SK-N-SH (cell line): ENCODE results near the gene OTOG. TPM values are rescaled to one million over a fixed set of nuclear protein-coding genes. Genes with fewer than 3 reads are reported as not detected.

Experiments used
- CTCF ChIA-PET: fragments of 300-600, 350-600 bp; formaldehyde crosslinking; extraction: SDS; loops from one replicate; lab custom pipeline; 2021; lab: Yijun Ruan, JAX
- POLR2A ChIA-PET: fragments of 350-600 bp; sonication (Branson Sonifier 250); formaldehyde crosslinking; extraction: SDS; loops from one replicate; lab custom pipeline; 2020; ENCODE audit warnings: antibody characterized with exemption, inconsistent platforms; lab: Yijun Ruan, JAX
- DNase-seq: peaks from one replicate; pipeline ENCODE4 v3.0.0; 2012
- H2AFZ ChIP-seq: fragments of 200-600 bp; sonication (generic); 2 replicates; pipeline ENCODE4 v1.8.1; 2016; ENCODE audit warnings: antibody characterized with exemption, mild to moderate bottlenecking, low read depth
- H3F3A ChIP-seq: fragments of 200-600 bp; sonication (generic); replicated peaks from 2 replicates; pipeline ENCODE3; 2016; ENCODE audit warnings: antibody characterized with exemption, mild to moderate bottlenecking; ENCODE audit not compliant: insufficient read depth
- H3K27ac ChIP-seq, 2 experiments: fragments of 200-500 bp in 1 of 2; fragments of 200-600 bp in 1 of 2; sonication (Bioruptor generic) in 1 of 2; sonication (generic), shearing (Covaris generic) in 1 of 2; 2 replicates each; pipeline versions ENCODE4 v1.5.1 to v1.6.1; 2014 to 2016; ENCODE audit warnings: low read depth in 2 of 2, inconsistent platforms in 1 of 2, low read length in 1 of 2, mild to moderate bottlenecking in 1 of 2, mixed read lengths in 1 of 2
- H3K27me3 ChIP-seq: fragments of 200-600 bp; sonication (generic), shearing (Covaris generic); 2 replicates; pipeline ENCODE4 v1.6.1; 2016; ENCODE audit warnings: mixed run types; ENCODE audit not compliant: insufficient read depth
- H3K36me3 ChIP-seq, 2 experiments: fragments of 200-500 bp in 1 of 2; fragments of 200-600 bp in 1 of 2; sonication (Bioruptor generic) in 1 of 2; sonication (generic) in 1 of 2; replicated peaks in 1 of 2; 2 replicates each; pipeline versions ENCODE3 to v1.5.1; 2014 to 2016; ENCODE audit warnings: low read length in 1 of 2, mild to moderate bottlenecking in 1 of 2; ENCODE audit not compliant: insufficient read depth in 2 of 2, control insufficient read depth in 1 of 2
- H3K4me1 ChIP-seq, 2 experiments: fragments of 200-500 bp in 1 of 2; fragments of 200-600 bp in 1 of 2; sonication (Bioruptor generic) in 1 of 2; sonication (generic), shearing (Covaris generic) in 1 of 2; 2 replicates each; pipeline versions ENCODE4 v1.5.1 to v1.6.1; 2014 to 2016; ENCODE audit warnings: low read depth in 1 of 2, low read length in 1 of 2, mixed run types in 1 of 2; ENCODE audit not compliant: insufficient read depth in 2 of 2, control insufficient read depth in 1 of 2
- H3K4me2 ChIP-seq: fragments of 200-600 bp; sonication (generic), shearing (Covaris generic); 2 replicates; pipeline ENCODE4 v1.6.1; 2017; ENCODE audit warnings: mixed run types
- H3K4me3 ChIP-seq, 2 experiments: fragments of 200-500 bp in 1 of 2; fragments of 200-600 bp in 1 of 2; sonication (Bioruptor generic) in 1 of 2; sonication (generic), shearing (Covaris generic) in 1 of 2; 2 replicates each; pipeline versions ENCODE4 v1.5.1 to v1.8.1; 2014 to 2016; ENCODE audit warnings: low read depth in 2 of 2, inconsistent platforms in 1 of 2, low read length in 1 of 2, mild to moderate bottlenecking in 1 of 2, mixed read lengths in 1 of 2, moderate library complexity in 1 of 2
- H3K79me2 ChIP-seq: fragments of 200-600 bp; sonication (generic); 2 replicates; pipeline ENCODE4 v1.8.1; 2017; ENCODE audit warnings: mild to moderate bottlenecking; ENCODE audit not compliant: insufficient read depth
- H3K9ac ChIP-seq: fragments of 200-600 bp; sonication (generic); 2 replicates; pipeline ENCODE4 v1.6.1; 2017; ENCODE audit warnings: mixed run types
- H3K9me2 ChIP-seq: fragments of 200-600 bp; sonication (generic); 2 replicates; pipeline ENCODE4 v1.6.1; 2017; ENCODE audit warnings: mixed run types
- H3K9me3 ChIP-seq: fragments of 200-600 bp; sonication (generic); 2 replicates; pipeline ENCODE4 v1.6.1; 2017; ENCODE audit warnings: mixed run types, mild to moderate bottlenecking, moderate library complexity
- H4K20me1 ChIP-seq: fragments of 200-600 bp; sonication (generic); 2 replicates; pipeline ENCODE4 v1.6.1; 2017; ENCODE audit warnings: mild to moderate bottlenecking, mixed run types; ENCODE audit not compliant: insufficient read depth
- CHD2 ChIP-seq: fragments of 150-350 bp; IDR thresholded peaks from 2 replicates; pipeline ENCODE4 v1.6.1; 2018; ENCODE audit warnings: low read length; ENCODE audit not compliant: partially characterized antibody
- CTCF ChIP-seq: fragments of 200-600 bp; sonication (generic); IDR thresholded peaks from 2 replicates; pipeline ENCODE4 v1.6.1; 2017; ENCODE audit warnings: antibody characterized with exemption, mild to moderate bottlenecking, moderate library complexity
- ELF1 ChIP-seq: IDR thresholded peaks from 2 replicates; pipeline ENCODE4 v1.4.0; 2012
- EP300 ChIP-seq, 2 experiments: IDR thresholded peaks; 2 replicates each; pipeline versions ENCODE4 v1.4.0 to v1.6.1; 2012; ENCODE audit warnings: borderline replicate concordance in 1 of 2, low read depth in 1 of 2, low read length in 1 of 2
- FOSL2 ChIP-seq: IDR thresholded peaks from 2 replicates; pipeline ENCODE4 v1.4.0; 2012; ENCODE audit warnings: low read depth, mild to moderate bottlenecking, moderate library complexity, borderline replicate concordance
- FOXJ3 ChIP-seq: sonication (generic); formaldehyde crosslinking; IDR thresholded peaks from 2 replicates; pipeline ENCODE4 v1.5.1; 2020; ENCODE audit warnings: mild to moderate bottlenecking, missing genetic modification reagents
- GABPA ChIP-seq: IDR thresholded peaks from 2 replicates; pipeline ENCODE4 v1.4.0; 2012; ENCODE audit warnings: low read depth, mild to moderate bottlenecking
- GATA2 ChIP-seq: sonication (generic); formaldehyde crosslinking; IDR thresholded peaks from 2 replicates; pipeline ENCODE4 v1.5.0; 2020; ENCODE audit warnings: mild to moderate bottlenecking, missing genetic modification reagents
- JUND ChIP-seq: IDR thresholded peaks from 2 replicates; pipeline ENCODE4 v1.4.0; 2012
- MEF2A ChIP-seq: IDR thresholded peaks from 2 replicates; pipeline ENCODE4 v1.4.0; 2012; ENCODE audit warnings: low read depth, borderline replicate concordance
- NFIC ChIP-seq: IDR thresholded peaks from 2 replicates; pipeline ENCODE4 v1.4.0; 2012; ENCODE audit warnings: borderline replicate concordance
- PBX3 ChIP-seq: IDR thresholded peaks from 2 replicates; pipeline ENCODE4; 2012
- RAD21 ChIP-seq: IDR thresholded peaks from 2 replicates; pipeline ENCODE4 v1.6.1; 2012; ENCODE audit warnings: mild to moderate bottlenecking, low read length
- RCOR1 ChIP-seq: fragments of 150-350 bp; IDR thresholded peaks from 2 replicates; pipeline ENCODE4 v1.6.1; 2017; ENCODE audit warnings: antibody characterized with exemption, low read length
- RFX5 ChIP-seq: IDR thresholded peaks from 2 replicates; pipeline ENCODE4 v1.6.1; 2012; ENCODE audit warnings: mild to moderate bottlenecking, improper control_type of control experiment, low read length
- RXRA ChIP-seq: IDR thresholded peaks from 2 replicates; pipeline ENCODE4 v1.4.0; 2012; ENCODE audit warnings: low read depth, mild to moderate bottlenecking, borderline replicate concordance
- SIN3A ChIP-seq: IDR thresholded peaks from 2 replicates; pipeline ENCODE4 v1.6.1; 2012; ENCODE audit warnings: low read depth, mild to moderate bottlenecking, low read length, moderate library complexity, borderline replicate concordance
- TAF1 ChIP-seq: IDR thresholded peaks from 2 replicates; pipeline ENCODE4 v1.6.1; 2012; ENCODE audit warnings: low read depth, mild to moderate bottlenecking, low read length, moderate library complexity, borderline replicate concordance
- USF2 ChIP-seq: fragments of 150-350 bp; IDR thresholded peaks from 2 replicates; pipeline ENCODE4 v1.6.1; 2017; ENCODE audit warnings: antibody characterized with exemption, low read length, low read depth, borderline replicate concordance
- ZBTB33 ChIP-seq: IDR thresholded peaks from 2 replicates; pipeline ENCODE4 v1.4.0; 2012; ENCODE audit warnings: low read depth, borderline replicate concordance
- WGBS: methylation state at CpG from one replicate; pipeline ENCODE4 v1.1.6; 2017; ENCODE audit warnings: low lambda C conversion rate; 5-methylcytosine and 5-hydroxymethylcytosine counted together
- polyA plus RNA-seq, 3 experiments: library from polyadenylated mRNA; depleted of rRNA; stranded (reverse); fragments of >200 nt; gene quantifications; 2 replicates each; pipeline ENCODE4 v1.2.3, GENCODE V29; 2012
- TF ChIP-seq, protein P1 (sequence below): fragments of 150-350 bp; IDR thresholded peaks from 2 replicates; pipeline ENCODE4 v1.6.1; 2016; ENCODE audit warnings: mild to moderate bottlenecking, low read depth, low read length
- TF ChIP-seq, protein P2 (sequence below): IDR thresholded peaks from 2 replicates; pipeline ENCODE4 v1.4.0; 2012; ENCODE audit warnings: low read depth

Gene OTOG
- polyA plus RNA-seq, 1 of the 3 experiments (the other 2 are of a cell fraction): not detected

- DNase-seq: no peak
- Histone ChIP-seq H3K4me2 (no peak overlapping the region), H2AFZ (no peak overlapping the region), H4K20me1 (no peaks in the 10 kb centered on the region), H3K79me2 (no peaks in the 10 kb centered on the region), H3K36me3 (no peaks in the 10 kb centered on the region), H3K9ac (no peak overlapping the region), H3K4me1 (peaks cover 0 to 6% of the 10 kb centered on the region in 2 experiments; a peak in 1 of 4 replicates), H3K27ac (no peak overlapping the region), H3K9me2 (no peaks in the 10 kb centered on the region), H3K9me3 (no peaks in the 10 kb centered on the region), H3F3A (no peaks in the 10 kb centered on the region), H3K27me3 (no peaks in the 10 kb centered on the region), H3K4me3 (no peak overlapping the region)
- POLR2A ChIA-PET: no interaction called here
- TF ChIP-seq TAF1 (no peak), FOXJ3 (CRISPR knock-in tag) (no peak), JUND (no peak), GABPA (no peak), RCOR1 (no peak), RAD21 (no peak), GATA2 (no peak), EP300 (IDR thresholded peaks at IDR 0.05; ENCODE audit: borderline replicate concordance in 1 of 2, low read depth in 1 of 2, low read length in 1 of 2) (no peak), RFX5 (no peak), USF2 (no peak), CHD2 (no peak), SIN3A (no peak), MEF2A (no peak), NFIC (no peak), ELF1 (no peak)
- TF ChIP-seq, protein P1, sequence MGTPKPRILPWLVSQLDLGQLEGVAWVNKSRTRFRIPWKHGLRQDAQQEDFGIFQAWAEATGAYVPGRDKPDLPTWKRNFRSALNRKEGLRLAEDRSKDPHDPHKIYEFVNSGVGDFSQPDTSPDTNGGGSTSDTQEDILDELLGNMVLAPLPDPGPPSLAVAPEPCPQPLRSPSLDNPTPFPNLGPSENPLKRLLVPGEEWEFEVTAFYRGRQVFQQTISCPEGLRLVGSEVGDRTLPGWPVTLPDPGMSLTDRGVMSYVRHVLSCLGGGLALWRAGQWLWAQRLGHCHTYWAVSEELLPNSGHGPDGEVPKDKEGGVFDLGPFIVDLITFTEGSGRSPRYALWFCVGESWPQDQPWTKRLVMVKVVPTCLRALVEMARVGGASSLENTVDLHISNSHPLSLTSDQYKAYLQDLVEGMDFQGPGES: no peak
- WGBS: 100% methylated on average over 1 of the region's 4 CpGs
- CTCF ChIA-PET: interaction anchor here (0.6 to 45.6 kb wide), 28 partner anchors 9 to 520 kb away, joined by 3 to 1101 read pairs (median 7); partner anchors contain the start of genes ABCC8, KCNJ11 and OTOG
Observed at GRCh38 chr11:17505146-17505545, 41.9 kb upstream of the OTOG start.

DNA sequence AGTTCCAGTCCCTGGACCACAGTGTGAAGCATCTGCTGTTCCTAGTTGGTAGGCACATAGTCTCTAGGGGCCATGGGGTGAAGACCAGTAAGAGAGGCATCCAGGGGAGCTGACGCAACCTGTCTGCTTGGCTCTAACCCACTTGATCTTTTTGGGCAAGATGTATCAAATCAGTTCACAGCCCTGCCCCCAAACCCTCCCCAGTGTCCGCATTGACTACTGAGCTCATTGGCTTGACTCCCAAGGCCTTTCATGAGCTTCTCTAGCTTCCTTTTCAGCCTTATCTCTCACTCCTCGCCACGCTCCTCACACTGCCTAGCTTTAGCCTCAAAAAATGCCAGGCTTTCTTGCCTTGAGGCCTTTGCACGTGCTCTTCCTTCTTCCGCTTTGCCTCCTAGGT is 40.7 kb upstream of the OTOG start:
- Histone ChIP-seq H3F3A (no peaks in the 10 kb centered on the region), H3K9me2 (no peaks in the 10 kb centered on the region), H3K9ac (no peak overlapping the region), H3K27me3 (no peaks in the 10 kb centered on the region), H3K4me2 (no peak overlapping the region), H2AFZ (no peak overlapping the region), H3K9me3 (no peaks in the 10 kb centered on the region), H3K36me3 (no peaks in the 10 kb centered on the region), H4K20me1 (no peaks in the 10 kb centered on the region), H3K79me2 (no peaks in the 10 kb centered on the region), H3K4me3 (no peak overlapping the region), H3K27ac (no peak overlapping the region), H3K4me1 (peaks cover 0 to 15% of the 10 kb centered on the region in 2 experiments; a peak in 2 of 4 replicates)
- DNase-seq: no peak
- ChIA-PET CTCF (interaction anchor here (1.1 to 45.6 kb wide), 6 partner anchors 18 to 276 kb away, joined by 3 to 1101 read pairs (median 13); partner anchors contain the start of gene KCNJ11), POLR2A (no interaction called here)
- WGBS: 65% methylated on average over 5 of the region's 6 CpGs
- TF ChIP-seq ZBTB33: no peak
- TF ChIP-seq TAF1: no peak
- TF ChIP-seq ELF1: no peak
- no peak for TF ChIP-seq GATA2
- TF ChIP-seq CTCF: no peak
- TF ChIP-seq, protein P2, sequence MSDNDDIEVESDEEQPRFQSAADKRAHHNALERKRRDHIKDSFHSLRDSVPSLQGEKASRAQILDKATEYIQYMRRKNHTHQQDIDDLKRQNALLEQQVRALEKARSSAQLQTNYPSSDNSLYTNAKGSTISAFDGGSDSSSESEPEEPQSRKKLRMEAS: no peak
- no peak for TF ChIP-seq RXRA
- TF ChIP-seq SIN3A: no peak
- TF ChIP-seq FOSL2: no peak
- TF ChIP-seq RFX5: no peak
- no peak for TF ChIP-seq RAD21
- TF ChIP-seq PBX3: no peak
